ENCODE data around the gene RADX.
A peak's percentile ranks its signal among the peaks of the same experiment; 100 is the strongest.
"Not testable (repeated sequence)": the region's sequence is repeated elsewhere in the genome, so short reads cannot be mapped to it uniquely, and the experiment has no call there.

Gene RADX

GRCh38 chrX:106612393-106612763, 600 bp downstream of the RADX start:
- Histone ChIP-seq H3K9me3 (ENCODE audit: control insufficient read depth in 2 of 2, low read length in 2 of 2) (no peaks in the 10 kb centered on the region), H3K9ac (ENCODE audit: low read depth in 1 of 2, low read length in 2 of 2) (no peak overlapping the region), H3K4me1 (ENCODE audit: control insufficient read depth in 2 of 2, insufficient read depth in 2 of 2, low read length in 2 of 2) (no peaks in the 10 kb centered on the region), H3K27me3 (ENCODE audit: control insufficient read depth in 2 of 2, insufficient read depth in 2 of 2, low read length in 2 of 2) (peaks cover 0 to 5% of the 10 kb centered on the region in 2 donors), H3K27ac (ENCODE audit: low read depth in 2 of 2, low read length in 2 of 2) (no peak overlapping the region), H3K36me3 (ENCODE audit: control insufficient read depth in 2 of 2, insufficient read depth in 2 of 2, low read length in 2 of 2) (no peaks in the 10 kb centered on the region), H3K4me3 (ENCODE audit: low read length in 2 of 2) (peak overlapping the region; percentile 68 to 71)

GRCh38 chrX:106613277-106613676, 1.5 kb downstream of the RADX start:
- no peak overlapping the region for H3K4me3 ChIP-seq (ENCODE audit: low read length in 2 of 2)

GRCh38 chrX:106615041-106615440, 3.3 kb downstream of the RADX start:
- no peak overlapping the region for H3K4me3 ChIP-seq (ENCODE audit: low read length in 2 of 2)
- H3K27ac ChIP-seq (ENCODE audit: low read depth in 2 of 2, low read length in 2 of 2), result no peak overlapping the region
- H3K9ac ChIP-seq (ENCODE audit: low read depth in 1 of 2, low read length in 2 of 2), result no peak overlapping the region
- H3K4me1 ChIP-seq (ENCODE audit: control insufficient read depth in 2 of 2, insufficient read depth in 2 of 2, low read length in 2 of 2), result no peaks in the 10 kb centered on the region
- H3K27me3 ChIP-seq (ENCODE audit: control insufficient read depth in 2 of 2, insufficient read depth in 2 of 2, low read length in 2 of 2), result peaks cover 0 to 5% of the 10 kb centered on the region in 2 donors
- H3K36me3 ChIP-seq (ENCODE audit: control insufficient read depth in 2 of 2, insufficient read depth in 2 of 2, low read length in 2 of 2), result no peaks in the 10 kb centered on the region
- no peaks in the 10 kb centered on the region for H3K9me3 ChIP-seq (ENCODE audit: control insufficient read depth in 2 of 2, low read length in 2 of 2)

More at GRCh38 chrX:106613277-106613676, 1.5 kb downstream of the RADX start:
- no peak overlapping the region for H3K27ac ChIP-seq (ENCODE audit: low read depth in 2 of 2, low read length in 2 of 2)
- no peaks in the 10 kb centered on the region for H3K36me3 ChIP-seq (ENCODE audit: control insufficient read depth in 2 of 2, insufficient read depth in 2 of 2, low read length in 2 of 2)
- H3K4me1 ChIP-seq (ENCODE audit: control insufficient read depth in 2 of 2, insufficient read depth in 2 of 2, low read length in 2 of 2), result no peaks in the 10 kb centered on the region
- no peaks in the 10 kb centered on the region for H3K9me3 ChIP-seq (ENCODE audit: control insufficient read depth in 2 of 2, low read length in 2 of 2)
- no peak overlapping the region for H3K9ac ChIP-seq (ENCODE audit: low read depth in 1 of 2, low read length in 2 of 2)
- H3K27me3 ChIP-seq (ENCODE audit: control insufficient read depth in 2 of 2, insufficient read depth in 2 of 2, low read length in 2 of 2), result peaks cover 0 to 5% of the 10 kb centered on the region in 2 donors

GRCh38 chrX:106619797-106620196, 8.0 kb downstream of the RADX start:
- Histone ChIP-seq H3K9ac (ENCODE audit: low read depth in 1 of 2, low read length in 2 of 2) (no peak overlapping the region), H3K36me3 (ENCODE audit: control insufficient read depth in 2 of 2, insufficient read depth in 2 of 2, low read length in 2 of 2) (no peaks in the 10 kb centered on the region), H3K27me3 (ENCODE audit: control insufficient read depth in 2 of 2, insufficient read depth in 2 of 2, low read length in 2 of 2) (peaks cover 0 to 4% of the 10 kb centered on the region in 2 donors), H3K4me3 (ENCODE audit: low read length in 2 of 2) (no peak overlapping the region), H3K27ac (ENCODE audit: low read depth in 2 of 2, low read length in 2 of 2) (no peak overlapping the region), H3K4me1 (ENCODE audit: control insufficient read depth in 2 of 2, insufficient read depth in 2 of 2, low read length in 2 of 2) (no peaks in the 10 kb centered on the region), H3K9me3 (ENCODE audit: control insufficient read depth in 2 of 2, low read length in 2 of 2) (no peaks in the 10 kb centered on the region)

GRCh38 chrX:106621836-106622235, 10.1 kb downstream of the RADX start:
- H3K27ac ChIP-seq (ENCODE audit: low read depth in 2 of 2, low read length in 2 of 2), result no peak overlapping the region
- no peaks in the 10 kb centered on the region for H3K4me1 ChIP-seq (ENCODE audit: control insufficient read depth in 2 of 2, insufficient read depth in 2 of 2, low read length in 2 of 2)

GRCh38 chrX:106626789-106627188, 15.0 kb downstream of the RADX start:
- no peaks in the 10 kb centered on the region for H3K9me3 ChIP-seq (ENCODE audit: control insufficient read depth in 2 of 2, low read length in 2 of 2)
- no peak overlapping the region for H3K27ac ChIP-seq (ENCODE audit: low read depth in 2 of 2, low read length in 2 of 2)
- no peak overlapping the region for H3K4me3 ChIP-seq (ENCODE audit: low read length in 2 of 2)
- H3K27me3 ChIP-seq (ENCODE audit: control insufficient read depth in 2 of 2, insufficient read depth in 2 of 2, low read length in 2 of 2), result no peaks in the 10 kb centered on the region
- H3K36me3 ChIP-seq (ENCODE audit: control insufficient read depth in 2 of 2, insufficient read depth in 2 of 2, low read length in 2 of 2), result no peaks in the 10 kb centered on the region
- no peak overlapping the region for H3K9ac ChIP-seq (ENCODE audit: low read depth in 1 of 2, low read length in 2 of 2)
- no peaks in the 10 kb centered on the region for H3K4me1 ChIP-seq (ENCODE audit: control insufficient read depth in 2 of 2, insufficient read depth in 2 of 2, low read length in 2 of 2)

More at GRCh38 chrX:106621836-106622235, 10.1 kb downstream of the RADX start:
- Histone ChIP-seq H3K4me3 (ENCODE audit: low read length in 2 of 2) (no peak overlapping the region), H3K9ac (ENCODE audit: low read depth in 1 of 2, low read length in 2 of 2) (no peak overlapping the region), H3K36me3 (ENCODE audit: control insufficient read depth in 2 of 2, insufficient read depth in 2 of 2, low read length in 2 of 2) (no peaks in the 10 kb centered on the region), H3K27me3 (ENCODE audit: control insufficient read depth in 2 of 2, insufficient read depth in 2 of 2, low read length in 2 of 2) (no peaks in the 10 kb centered on the region), H3K9me3 (ENCODE audit: control insufficient read depth in 2 of 2, low read length in 2 of 2) (no peaks in the 10 kb centered on the region)

GRCh38 chrX:106631615-106632014, 19.8 kb downstream of the RADX start:
- Histone ChIP-seq H3K4me1 (ENCODE audit: control insufficient read depth in 2 of 2, insufficient read depth in 2 of 2, low read length in 2 of 2) (no peaks in the 10 kb centered on the region), H3K27ac (ENCODE audit: low read depth in 2 of 2, low read length in 2 of 2) (no peak overlapping the region)

GRCh38 chrX:106649523-106650428, 38.0 kb downstream of the RADX start:
- Histone ChIP-seq H3K27me3 (ENCODE audit: control insufficient read depth in 2 of 2, insufficient read depth in 2 of 2, low read length in 2 of 2) (no peaks in the 10 kb centered on the region), H3K9ac (ENCODE audit: low read depth in 1 of 2, low read length in 2 of 2) (no peak overlapping the region), H3K9me3 (ENCODE audit: control insufficient read depth in 2 of 2, low read length in 2 of 2) (no peaks in the 10 kb centered on the region), H3K4me1 (ENCODE audit: control insufficient read depth in 2 of 2, insufficient read depth in 2 of 2, low read length in 2 of 2) (no peaks in the 10 kb centered on the region), H3K4me3 (ENCODE audit: low read length in 2 of 2) (no peak overlapping the region), H3K27ac (ENCODE audit: low read depth in 2 of 2, low read length in 2 of 2) (no peak overlapping the region), H3K36me3 (ENCODE audit: control insufficient read depth in 2 of 2, insufficient read depth in 2 of 2, low read length in 2 of 2) (no peaks in the 10 kb centered on the region)

More at GRCh38 chrX:106631615-106632014, 19.8 kb downstream of the RADX start:
- H3K27me3 ChIP-seq (ENCODE audit: control insufficient read depth in 2 of 2, insufficient read depth in 2 of 2, low read length in 2 of 2), result no peaks in the 10 kb centered on the region
- H3K4me3 ChIP-seq (ENCODE audit: low read length in 2 of 2), result no peak overlapping the region
- H3K9ac ChIP-seq (ENCODE audit: low read depth in 1 of 2, low read length in 2 of 2), result no peak overlapping the region
- H3K36me3 ChIP-seq (ENCODE audit: control insufficient read depth in 2 of 2, insufficient read depth in 2 of 2, low read length in 2 of 2), result no peaks in the 10 kb centered on the region
- no peaks in the 10 kb centered on the region for H3K9me3 ChIP-seq (ENCODE audit: control insufficient read depth in 2 of 2, low read length in 2 of 2)

- not testable (repeated sequence) for H3K27ac ChIP-seq (ENCODE audit: low read depth in 2 of 2, low read length in 2 of 2); H3K4me1 ChIP-seq (ENCODE audit: control insufficient read depth in 2 of 2, insufficient read depth in 2 of 2, low read length in 2 of 2); H3K9me3 ChIP-seq (ENCODE audit: control insufficient read depth in 2 of 2, low read length in 2 of 2); H3K36me3 ChIP-seq (ENCODE audit: control insufficient read depth in 2 of 2, insufficient read depth in 2 of 2, low read length in 2 of 2); H3K9ac ChIP-seq (ENCODE audit: low read depth in 1 of 2, low read length in 2 of 2); H3K27me3 ChIP-seq (ENCODE audit: control insufficient read depth in 2 of 2, insufficient read depth in 2 of 2, low read length in 2 of 2); H3K4me3 ChIP-seq (ENCODE audit: low read length in 2 of 2)
Measured at GRCh38 chrX:106653625-106654024, 41.8 kb downstream of the RADX start.

GRCh38 chrX:106670631-106671030, 58.9 kb downstream of the RADX start:
- no peaks in the 10 kb centered on the region for H3K9me3 ChIP-seq (ENCODE audit: control insufficient read depth in 2 of 2, low read length in 2 of 2)
- H3K27me3 ChIP-seq (ENCODE audit: control insufficient read depth in 2 of 2, insufficient read depth in 2 of 2, low read length in 2 of 2), result no peaks in the 10 kb centered on the region
- H3K27ac ChIP-seq (ENCODE audit: low read depth in 2 of 2, low read length in 2 of 2), result no peak overlapping the region
- no peak overlapping the region for H3K4me3 ChIP-seq (ENCODE audit: low read length in 2 of 2)
- H3K36me3 ChIP-seq (ENCODE audit: control insufficient read depth in 2 of 2, insufficient read depth in 2 of 2, low read length in 2 of 2), result no peaks in the 10 kb centered on the region
- H3K9ac ChIP-seq (ENCODE audit: low read depth in 1 of 2, low read length in 2 of 2), result no peak overlapping the region
- no peaks in the 10 kb centered on the region for H3K4me1 ChIP-seq (ENCODE audit: control insufficient read depth in 2 of 2, insufficient read depth in 2 of 2, low read length in 2 of 2)

Data from mucosa of rectum (tissue), 2 donors.